HEK293 (cell line): ENCODE data around the gene ADAMTSL2.

Experiments
- EGR2 ChIP-seq: fragments of 450-650 bp; formaldehyde crosslinking; IDR thresholded peaks from 2 replicates; pipeline ENCODE4 v1.5.1; 2016; ENCODE audit warnings: low read depth, missing biosample characterization, missing genetic modification characterization
- GFI1B ChIP-seq: fragments of 450-650 bp; formaldehyde crosslinking; IDR thresholded peaks from 2 replicates; pipeline ENCODE4 v1.5.1; 2016; ENCODE audit warnings: missing biosample characterization, missing genetic modification characterization
- KLF10 ChIP-seq: fragments of 450-650 bp; IDR thresholded peaks from 2 replicates; pipeline ENCODE4 v1.5.1; 2018; ENCODE audit warnings: missing biosample characterization, mild to moderate bottlenecking, missing genetic modification characterization
- REST ChIP-seq: fragments of 450-650 bp; formaldehyde crosslinking; IDR thresholded peaks from 2 replicates; pipeline ENCODE4 v1.5.1; 2016; ENCODE audit warnings: missing biosample characterization, missing genetic modification characterization
- SETDB1 ChIP-seq: IDR thresholded peaks from one replicate; pipeline ENCODE4 v1.6.1; 2017; ENCODE audit warnings: mild to moderate bottlenecking, low read length, moderate library complexity, mixed read lengths; ENCODE audit not compliant: insufficient read length
- SP7 ChIP-seq: fragments of 450-650 bp; formaldehyde crosslinking; IDR thresholded peaks from 2 replicates; pipeline ENCODE4 v1.5.1; 2016; ENCODE audit warnings: missing biosample characterization, missing genetic modification characterization
- ZBTB17 ChIP-seq: fragments of 450-650 bp; formaldehyde crosslinking; IDR thresholded peaks from 2 replicates; pipeline ENCODE4 v1.5.1; 2016; ENCODE audit warnings: missing biosample characterization, missing genetic modification characterization
- ZBTB26 ChIP-seq: fragments of 450-650 bp; formaldehyde crosslinking; optimal IDR thresholded peaks from 2 replicates; pipeline ENCODE3; 2016; ENCODE audit warnings: missing biosample characterization, mild to moderate bottlenecking, missing genetic modification characterization
- ZNF121 ChIP-seq: fragments of 450-650 bp; formaldehyde crosslinking; IDR thresholded peaks from 2 replicates; pipeline ENCODE4 v1.5.1; 2016; ENCODE audit warnings: missing biosample characterization, missing genetic modification characterization
- ZNF174 ChIP-seq: fragments of 450-650 bp; formaldehyde crosslinking; IDR thresholded peaks from 2 replicates; pipeline ENCODE4 v1.5.0; 2017; ENCODE audit warnings: missing biosample characterization, mild to moderate bottlenecking, missing genetic modification characterization
- ZNF18 ChIP-seq: fragments of 450-650 bp; formaldehyde crosslinking; IDR thresholded peaks from 2 replicates; pipeline ENCODE4 v1.5.1; 2016; ENCODE audit warnings: missing biosample characterization, missing genetic modification characterization
- ZNF223 ChIP-seq: fragments of 450-650 bp; formaldehyde crosslinking; IDR thresholded peaks from 2 replicates; pipeline ENCODE4 v1.5.1; 2016; ENCODE audit warnings: missing biosample characterization, missing genetic modification characterization
- ZNF23 ChIP-seq: fragments of 450-650 bp; formaldehyde crosslinking; IDR thresholded peaks from 2 replicates; pipeline ENCODE4 v1.5.1; 2016; ENCODE audit warnings: missing biosample characterization, missing genetic modification characterization, borderline replicate concordance
- ZNF311 ChIP-seq: fragments of 450-650 bp; formaldehyde crosslinking; IDR thresholded peaks from 2 replicates; pipeline ENCODE4 v1.5.1; 2017; ENCODE audit warnings: missing biosample characterization, missing genetic modification characterization, borderline replicate concordance
- ZNF391 ChIP-seq: fragments of 450-650 bp; formaldehyde crosslinking; IDR thresholded peaks from 2 replicates; pipeline ENCODE4 v1.5.1; 2016; ENCODE audit warnings: low read depth, missing biosample characterization, missing genetic modification characterization, borderline replicate concordance
- ZNF473 ChIP-seq: fragments of 450-650 bp; formaldehyde crosslinking; IDR thresholded peaks from 2 replicates; pipeline ENCODE4 v1.5.1; 2017; ENCODE audit warnings: missing biosample characterization, missing genetic modification characterization
- ZNF610 ChIP-seq: fragments of 450-650 bp; formaldehyde crosslinking; IDR thresholded peaks from 2 replicates; pipeline ENCODE4 v1.5.1; 2016; ENCODE audit warnings: missing biosample characterization, missing genetic modification characterization, borderline replicate concordance
- ZNF677 ChIP-seq: fragments of 450-650 bp; IDR thresholded peaks from 2 replicates; pipeline ENCODE4 v1.5.0; 2018; ENCODE audit warnings: missing biosample characterization, mild to moderate bottlenecking, missing genetic modification characterization, moderate library complexity
- TF ChIP-seq, protein P1 (sequence below): fragments of 450-650 bp; formaldehyde crosslinking; IDR thresholded peaks from 2 replicates; pipeline ENCODE4 v1.5.1; 2016; ENCODE audit warnings: missing biosample characterization, missing genetic modification characterization
- TF ChIP-seq, protein P2 (sequence below): fragments of 450-650 bp; formaldehyde crosslinking; IDR thresholded peaks from 2 replicates; pipeline ENCODE4 v1.5.1; 2017; ENCODE audit warnings: missing biosample characterization, missing genetic modification characterization
- TF ChIP-seq, protein P3 (sequence below): fragments of 450-650 bp; formaldehyde crosslinking; IDR thresholded peaks from 2 replicates; pipeline ENCODE4 v1.5.1; 2016; ENCODE audit warnings: missing biosample characterization, missing genetic modification characterization
- TF ChIP-seq, protein P4 (sequence below): fragments of 450-650 bp; formaldehyde crosslinking; IDR thresholded peaks from 2 replicates; pipeline ENCODE4 v1.5.1; 2016; ENCODE audit warnings: missing biosample characterization, missing genetic modification characterization
- TF ChIP-seq, protein P5 (sequence below): fragments of 450-650 bp; formaldehyde crosslinking; IDR thresholded peaks from 2 replicates; pipeline ENCODE4 v1.5.1; 2017; ENCODE audit warnings: missing biosample characterization, missing genetic modification characterization

ADAMTSL2 gene

GRCh38 chr9:133597316-133597957, 62.9 kb downstream of the ADAMTSL2 start (continued):
- TF ChIP-seq ZBTB26 (tag by site-specific recombination) (no peak), ZNF121 (tag by site-specific recombination) (no peak), REST (tag by site-specific recombination) (no peak), SP7 (tag by site-specific recombination) (peak; percentile 48; the same call in 1 of the 2 replicates), ZNF473 (tag by site-specific recombination) (no peak), ZNF18 (tag by site-specific recombination) (no peak), ZNF23 (tag by site-specific recombination) (no peak), ZNF610 (tag by site-specific recombination) (peak; percentile 65; the same call in 1 of the 2 replicates), ZNF174 (no peak), ZNF223 (tag by site-specific recombination) (no peak), ZBTB17 (tag by site-specific recombination) (no peak), SETDB1 (peak; percentile 95), KLF10 (tag by site-specific recombination) (no peak), GFI1B (tag by site-specific recombination) (no peak), ZNF677 (tag by site-specific recombination) (no peak), ZNF311 (no peak), EGR2 (tag by site-specific recombination) (no peak), ZNF391 (tag by site-specific recombination) (no peak)
- TF ChIP-seq, protein P1, sequence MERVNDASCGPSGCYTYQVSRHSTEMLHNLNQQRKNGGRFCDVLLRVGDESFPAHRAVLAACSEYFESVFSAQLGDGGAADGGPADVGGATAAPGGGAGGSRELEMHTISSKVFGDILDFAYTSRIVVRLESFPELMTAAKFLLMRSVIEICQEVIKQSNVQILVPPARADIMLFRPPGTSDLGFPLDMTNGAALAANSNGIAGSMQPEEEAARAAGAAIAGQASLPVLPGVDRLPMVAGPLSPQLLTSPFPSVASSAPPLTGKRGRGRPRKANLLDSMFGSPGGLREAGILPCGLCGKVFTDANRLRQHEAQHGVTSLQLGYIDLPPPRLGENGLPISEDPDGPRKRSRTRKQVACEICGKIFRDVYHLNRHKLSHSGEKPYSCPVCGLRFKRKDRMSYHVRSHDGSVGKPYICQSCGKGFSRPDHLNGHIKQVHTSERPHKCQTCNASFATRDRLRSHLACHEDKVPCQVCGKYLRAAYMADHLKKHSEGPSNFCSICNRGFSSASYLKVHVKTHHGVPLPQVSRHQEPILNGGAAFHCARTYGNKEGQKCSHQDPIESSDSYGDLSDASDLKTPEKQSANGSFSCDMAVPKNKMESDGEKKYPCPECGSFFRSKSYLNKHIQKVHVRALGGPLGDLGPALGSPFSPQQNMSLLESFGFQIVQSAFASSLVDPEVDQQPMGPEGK (tag by site-specific recombination): no peak
- TF ChIP-seq, protein P2, sequence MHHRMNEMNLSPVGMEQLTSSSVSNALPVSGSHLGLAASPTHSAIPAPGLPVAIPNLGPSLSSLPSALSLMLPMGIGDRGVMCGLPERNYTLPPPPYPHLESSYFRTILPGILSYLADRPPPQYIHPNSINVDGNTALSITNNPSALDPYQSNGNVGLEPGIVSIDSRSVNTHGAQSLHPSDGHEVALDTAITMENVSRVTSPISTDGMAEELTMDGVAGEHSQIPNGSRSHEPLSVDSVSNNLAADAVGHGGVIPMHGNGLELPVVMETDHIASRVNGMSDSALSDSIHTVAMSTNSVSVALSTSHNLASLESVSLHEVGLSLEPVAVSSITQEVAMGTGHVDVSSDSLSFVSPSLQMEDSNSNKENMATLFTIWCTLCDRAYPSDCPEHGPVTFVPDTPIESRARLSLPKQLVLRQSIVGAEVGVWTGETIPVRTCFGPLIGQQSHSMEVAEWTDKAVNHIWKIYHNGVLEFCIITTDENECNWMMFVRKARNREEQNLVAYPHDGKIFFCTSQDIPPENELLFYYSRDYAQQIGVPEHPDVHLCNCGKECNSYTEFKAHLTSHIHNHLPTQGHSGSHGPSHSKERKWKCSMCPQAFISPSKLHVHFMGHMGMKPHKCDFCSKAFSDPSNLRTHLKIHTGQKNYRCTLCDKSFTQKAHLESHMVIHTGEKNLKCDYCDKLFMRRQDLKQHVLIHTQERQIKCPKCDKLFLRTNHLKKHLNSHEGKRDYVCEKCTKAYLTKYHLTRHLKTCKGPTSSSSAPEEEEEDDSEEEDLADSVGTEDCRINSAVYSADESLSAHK: no peak
- TF ChIP-seq, protein P3, sequence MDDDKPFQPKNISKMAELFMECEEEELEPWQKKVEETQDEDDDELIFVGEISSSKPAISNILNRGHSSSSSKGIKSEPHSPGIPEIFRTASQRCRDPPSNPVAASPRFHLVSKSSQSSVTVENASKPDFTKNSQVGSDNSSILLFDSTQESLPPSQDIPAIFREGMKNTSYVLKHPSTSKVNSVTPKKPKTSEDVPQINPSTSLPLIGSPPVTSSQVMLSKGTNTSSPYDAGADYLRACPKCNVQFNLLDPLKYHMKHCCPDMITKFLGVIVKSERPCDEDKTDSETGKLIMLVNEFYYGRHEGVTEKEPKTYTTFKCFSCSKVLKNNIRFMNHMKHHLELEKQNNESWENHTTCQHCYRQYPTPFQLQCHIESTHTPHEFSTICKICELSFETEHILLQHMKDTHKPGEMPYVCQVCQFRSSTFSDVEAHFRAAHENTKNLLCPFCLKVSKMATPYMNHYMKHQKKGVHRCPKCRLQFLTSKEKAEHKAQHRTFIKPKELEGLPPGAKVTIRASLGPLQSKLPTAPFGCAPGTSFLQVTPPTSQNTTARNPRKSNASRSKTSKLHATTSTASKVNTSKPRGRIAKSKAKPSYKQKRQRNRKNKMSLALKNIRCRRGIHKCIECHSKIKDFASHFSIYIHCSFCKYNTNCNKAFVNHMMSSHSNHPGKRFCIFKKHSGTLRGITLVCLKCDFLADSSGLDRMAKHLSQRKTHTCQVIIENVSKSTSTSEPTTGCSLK (tag by site-specific recombination): 0 out of 2 replicates have a peak, but pooled peaks have one; percentile 68
- TF ChIP-seq, protein P4, sequence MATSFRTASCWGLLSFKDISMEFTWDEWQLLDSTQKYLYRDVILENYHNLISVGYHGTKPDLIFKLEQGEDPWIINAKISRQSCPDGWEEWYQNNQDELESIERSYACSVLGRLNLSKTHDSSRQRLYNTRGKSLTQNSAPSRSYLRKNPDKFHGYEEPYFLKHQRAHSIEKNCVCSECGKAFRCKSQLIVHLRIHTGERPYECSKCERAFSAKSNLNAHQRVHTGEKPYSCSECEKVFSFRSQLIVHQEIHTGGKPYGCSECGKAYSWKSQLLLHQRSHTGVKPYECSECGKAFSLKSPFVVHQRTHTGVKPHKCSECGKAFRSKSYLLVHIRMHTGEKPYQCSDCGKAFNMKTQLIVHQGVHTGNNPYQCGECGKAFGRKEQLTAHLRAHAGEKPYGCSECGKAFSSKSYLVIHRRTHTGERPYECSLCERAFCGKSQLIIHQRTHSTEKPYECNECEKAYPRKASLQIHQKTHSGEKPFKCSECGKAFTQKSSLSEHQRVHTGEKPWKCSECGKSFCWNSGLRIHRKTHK (tag by site-specific recombination): peak; percentile 12; the same call in 1 of the 2 replicates
- TF ChIP-seq, protein P5, sequence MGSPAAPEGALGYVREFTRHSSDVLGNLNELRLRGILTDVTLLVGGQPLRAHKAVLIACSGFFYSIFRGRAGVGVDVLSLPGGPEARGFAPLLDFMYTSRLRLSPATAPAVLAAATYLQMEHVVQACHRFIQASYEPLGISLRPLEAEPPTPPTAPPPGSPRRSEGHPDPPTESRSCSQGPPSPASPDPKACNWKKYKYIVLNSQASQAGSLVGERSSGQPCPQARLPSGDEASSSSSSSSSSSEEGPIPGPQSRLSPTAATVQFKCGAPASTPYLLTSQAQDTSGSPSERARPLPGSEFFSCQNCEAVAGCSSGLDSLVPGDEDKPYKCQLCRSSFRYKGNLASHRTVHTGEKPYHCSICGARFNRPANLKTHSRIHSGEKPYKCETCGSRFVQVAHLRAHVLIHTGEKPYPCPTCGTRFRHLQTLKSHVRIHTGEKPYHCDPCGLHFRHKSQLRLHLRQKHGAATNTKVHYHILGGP (tag by site-specific recombination): no peak
